SIG-M5 (cell line): Measurements from ENCODE around the gene ACTL6B.

Experiments
- DNase-seq: peaks from one replicate; lab custom pipeline; 2025; lab: John Stamatoyannopoulos, UW

The ACTL6B gene

DNA sequence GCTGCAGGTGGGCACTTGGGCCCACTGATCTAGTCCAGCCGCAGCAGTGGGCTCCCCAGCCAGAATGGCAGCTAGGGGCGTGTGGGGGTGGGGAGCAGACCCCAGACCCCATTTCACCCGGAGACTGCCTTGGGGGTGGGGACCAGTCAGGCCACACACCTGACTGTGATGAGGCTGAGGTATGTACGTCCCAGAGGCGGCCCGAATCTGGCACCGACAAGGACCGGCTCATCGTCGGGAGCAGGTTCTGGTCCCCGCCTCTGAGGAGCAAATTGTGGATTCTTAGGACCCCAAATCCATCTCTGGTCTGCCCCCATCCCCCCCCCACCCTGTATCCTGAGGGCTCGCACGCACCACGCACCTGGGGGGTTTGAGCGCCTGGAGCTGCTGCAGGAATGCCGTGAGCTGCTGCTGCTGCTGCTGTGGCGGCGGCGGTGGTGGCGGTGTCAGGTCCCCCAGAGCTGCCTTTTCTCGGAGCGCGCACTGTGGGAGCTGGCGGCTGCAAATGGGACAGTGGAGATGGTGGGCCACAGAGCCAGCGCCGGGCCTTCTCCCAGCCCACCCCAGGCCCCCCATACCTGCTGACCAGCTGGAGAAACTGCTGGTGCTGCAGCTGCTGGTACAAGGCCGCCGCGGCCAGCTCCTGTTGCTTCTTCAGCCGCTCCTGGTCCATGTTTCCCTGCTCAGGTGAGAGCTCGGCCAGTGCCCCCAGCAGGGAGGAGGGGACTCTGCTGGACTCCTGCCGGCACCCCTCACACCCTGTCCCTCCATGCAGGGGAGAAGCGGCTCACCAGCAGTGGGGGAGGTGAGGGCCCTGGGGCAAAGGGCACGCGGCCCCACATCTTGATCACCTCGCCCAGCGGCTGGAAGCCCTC lies 27.6 kb upstream of the ACTL6B start:
- no peak for DNase-seq

DNA sequence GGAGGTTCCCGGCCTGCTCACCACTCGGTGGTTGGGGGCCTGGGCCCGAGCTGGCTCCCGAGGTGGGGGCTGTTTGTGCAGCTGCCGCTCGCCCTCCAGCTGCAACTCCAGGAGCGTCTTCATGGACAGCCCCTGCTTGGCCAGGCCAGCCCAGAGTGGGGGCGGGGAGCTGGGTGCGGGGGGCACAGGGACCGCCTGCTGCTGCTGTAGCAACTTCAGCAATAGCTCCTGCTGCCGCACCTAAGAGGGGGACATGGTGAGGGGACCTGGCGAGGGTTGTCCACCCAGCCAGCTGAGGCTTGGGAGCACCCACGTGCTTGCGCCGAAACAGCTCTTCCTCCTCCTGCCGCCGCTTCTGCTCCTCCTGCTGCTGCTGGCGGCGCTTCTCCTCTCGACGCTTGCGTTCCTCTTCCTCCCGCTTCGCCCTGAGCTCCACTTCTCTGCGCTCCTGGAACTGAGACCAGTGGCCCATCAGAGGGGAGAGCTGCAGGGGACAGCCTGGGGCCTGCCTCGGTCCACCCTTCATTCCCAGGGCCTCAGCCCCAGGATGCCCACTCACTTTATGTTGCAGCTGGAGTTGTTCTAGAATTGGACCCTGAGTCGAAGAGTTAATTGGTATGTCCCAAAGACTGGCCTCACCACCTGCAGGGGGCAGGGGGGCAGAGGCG lies 26.9 kb upstream of the ACTL6B start:
- no peak for DNase-seq

DNA sequence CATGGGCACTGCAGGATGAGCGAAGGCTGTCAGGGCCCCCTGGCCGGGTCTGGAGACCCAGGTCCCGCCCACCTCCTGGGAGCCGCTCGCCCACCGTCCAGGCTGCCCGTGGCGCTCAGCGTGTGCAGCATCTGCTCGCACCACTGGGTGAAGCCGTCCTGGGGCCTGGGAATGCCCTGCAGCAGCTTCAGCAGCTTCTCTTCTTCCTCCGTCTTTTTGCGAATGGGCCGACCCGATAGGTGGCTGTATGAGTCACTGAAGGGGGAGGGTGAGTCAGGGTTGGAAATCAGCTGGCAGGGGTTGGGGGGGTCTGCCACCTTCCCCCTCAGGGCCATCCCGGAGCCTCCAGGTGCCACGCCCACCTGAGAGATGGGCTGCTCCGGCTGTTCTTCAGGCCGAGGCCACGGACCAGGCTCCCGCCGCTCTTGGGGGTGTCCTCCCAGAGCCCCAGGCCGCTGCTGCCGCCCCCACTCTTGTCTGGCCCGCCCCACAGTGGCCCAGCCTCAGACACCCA lies 26.0 kb upstream of the ACTL6B start:
- no peak for DNase-seq

DNA sequence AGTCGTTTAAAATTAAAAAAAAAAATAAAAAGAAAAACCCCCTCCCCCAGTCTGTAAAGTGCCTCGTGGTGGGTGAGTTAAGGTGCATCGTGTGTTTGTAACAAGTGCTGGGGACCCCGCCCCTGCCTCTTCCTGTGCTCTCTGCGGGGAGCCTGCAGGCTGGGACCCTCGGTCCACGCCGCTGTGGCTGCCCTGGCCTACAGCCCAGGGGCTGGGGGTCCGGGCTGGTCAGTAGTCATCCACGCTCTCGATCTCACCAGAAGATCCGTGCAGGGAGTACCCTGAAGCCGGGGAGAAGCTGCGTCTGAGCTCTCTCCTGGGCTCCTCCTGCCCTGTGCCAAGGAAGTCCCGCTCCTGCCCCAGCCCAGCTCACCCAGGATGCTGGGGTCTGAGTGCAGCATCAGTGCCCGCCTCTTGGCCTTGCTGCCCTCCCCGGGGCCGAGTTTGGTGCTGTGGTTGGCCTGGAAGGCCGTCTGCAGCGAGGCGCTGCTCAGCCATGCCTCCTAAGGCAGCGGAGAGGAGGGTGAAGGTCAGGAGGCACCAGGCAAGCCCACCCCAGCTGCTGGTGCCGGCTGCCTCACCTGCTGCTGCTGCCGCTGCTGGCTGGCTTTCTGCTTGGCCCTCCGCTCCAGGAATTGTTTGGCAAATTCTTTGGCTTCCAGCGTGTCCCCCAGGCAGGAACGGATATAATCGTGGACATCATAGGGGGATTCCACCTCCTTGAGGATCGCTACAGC lies 25.4 kb upstream of the ACTL6B start:
- DNase-seq, result no peak

DNA sequence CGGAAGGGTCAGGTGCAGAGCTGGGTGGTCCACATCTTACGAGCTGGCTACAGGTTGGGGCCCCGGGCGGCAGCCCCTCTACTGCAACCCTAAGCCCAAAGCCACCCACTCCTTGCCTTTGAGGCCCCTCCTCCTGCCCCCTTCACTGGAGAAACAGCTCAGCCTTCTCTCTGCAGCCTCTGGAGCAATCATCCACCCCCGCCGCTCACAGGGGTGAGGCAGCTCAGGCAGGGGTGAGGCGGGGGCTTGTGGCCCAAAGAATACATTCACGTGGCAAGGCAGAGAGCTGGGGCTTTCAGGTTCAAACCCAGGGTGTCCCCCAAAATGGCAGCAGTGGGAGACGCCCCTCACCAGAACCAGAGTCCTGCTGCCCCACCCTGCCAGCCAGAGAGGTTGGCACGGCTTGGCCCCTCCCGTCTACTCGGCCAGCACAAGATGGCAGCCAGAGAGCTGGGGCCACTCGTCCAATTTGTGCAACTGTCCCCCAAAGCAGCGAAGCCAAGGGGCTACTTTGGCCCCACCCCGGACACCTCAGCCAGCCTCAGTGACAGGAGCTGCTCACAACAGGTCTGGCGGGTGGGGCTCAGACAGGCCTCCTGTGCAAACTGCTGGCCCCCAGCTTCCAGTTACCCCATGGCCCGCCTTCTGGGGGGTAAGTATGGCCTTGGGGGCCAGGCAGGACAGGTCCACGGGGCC lies 24.5 kb upstream of the ACTL6B start:
- no peak for DNase-seq

DNA sequence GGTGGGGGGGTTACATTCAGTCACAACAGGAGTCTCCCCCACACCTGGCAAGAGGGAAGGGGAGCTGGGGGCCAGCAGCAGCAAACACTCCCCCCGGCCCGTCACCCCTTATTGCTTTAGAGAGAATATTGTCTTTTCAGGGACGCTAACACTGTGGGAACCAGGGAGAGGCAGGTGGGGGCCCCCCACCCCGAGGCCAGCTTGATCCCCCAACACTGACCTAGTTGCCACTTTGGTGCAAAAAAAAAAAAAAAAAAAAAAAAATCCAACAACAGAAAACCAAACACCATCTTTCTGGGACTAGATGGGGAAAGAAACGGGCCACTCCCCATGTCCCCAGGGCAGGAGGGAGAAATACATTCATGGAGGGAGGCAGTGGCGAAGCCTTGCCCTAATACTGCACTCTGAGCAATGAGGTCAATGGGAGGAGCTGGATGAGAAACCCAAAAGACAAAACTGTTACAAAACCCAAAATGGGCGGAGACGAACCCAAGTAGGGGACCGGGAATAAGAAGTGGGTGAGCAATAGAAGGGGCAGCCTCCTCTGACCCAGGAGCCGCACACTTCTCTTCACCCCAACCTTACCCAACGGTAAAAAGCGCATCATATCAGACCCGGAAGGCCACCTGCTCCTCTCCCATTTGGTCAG lies 23.8 kb upstream of the ACTL6B start:
- DNase-seq, result no peak

DNA sequence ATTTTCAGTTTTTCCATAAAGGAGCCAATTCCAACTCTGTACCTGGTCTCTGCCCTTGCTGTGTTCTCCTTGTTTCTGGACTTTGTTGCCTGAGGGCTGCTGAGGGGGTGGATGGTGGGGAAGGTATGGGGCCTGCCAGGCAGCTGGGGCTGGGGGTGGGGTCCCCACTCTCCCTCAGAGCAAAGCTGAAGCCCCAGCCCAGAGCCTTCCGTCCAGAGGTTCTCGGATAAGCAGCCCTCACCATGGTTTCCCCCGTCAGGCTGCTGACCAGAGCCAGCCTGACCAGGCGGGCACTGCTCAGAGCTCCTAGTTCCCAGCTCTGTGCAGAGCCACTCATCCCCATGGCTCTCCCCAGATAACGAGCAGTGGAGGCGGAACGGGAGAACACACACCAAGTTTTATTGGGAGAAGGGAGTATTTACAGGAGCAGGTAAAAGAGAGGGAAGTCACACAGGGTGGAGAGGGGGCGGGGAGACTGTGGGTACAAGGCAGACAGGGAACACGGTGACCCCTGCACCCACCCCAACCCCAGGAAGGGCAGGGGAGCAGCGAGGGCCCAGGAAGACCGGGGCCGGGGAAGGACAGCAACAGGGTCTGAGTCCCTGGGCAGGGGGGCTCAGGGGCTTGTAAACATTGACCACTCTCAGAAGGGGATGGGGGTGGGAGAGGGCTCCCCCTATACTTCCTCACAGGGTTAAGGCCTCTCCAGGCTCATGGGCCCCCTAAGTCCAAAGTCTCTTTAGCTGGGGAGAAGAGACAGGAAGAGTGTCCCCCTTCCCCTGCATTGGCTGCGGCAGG lies 23.1 kb upstream of the ACTL6B start:
- DNase-seq, result no peak

DNA sequence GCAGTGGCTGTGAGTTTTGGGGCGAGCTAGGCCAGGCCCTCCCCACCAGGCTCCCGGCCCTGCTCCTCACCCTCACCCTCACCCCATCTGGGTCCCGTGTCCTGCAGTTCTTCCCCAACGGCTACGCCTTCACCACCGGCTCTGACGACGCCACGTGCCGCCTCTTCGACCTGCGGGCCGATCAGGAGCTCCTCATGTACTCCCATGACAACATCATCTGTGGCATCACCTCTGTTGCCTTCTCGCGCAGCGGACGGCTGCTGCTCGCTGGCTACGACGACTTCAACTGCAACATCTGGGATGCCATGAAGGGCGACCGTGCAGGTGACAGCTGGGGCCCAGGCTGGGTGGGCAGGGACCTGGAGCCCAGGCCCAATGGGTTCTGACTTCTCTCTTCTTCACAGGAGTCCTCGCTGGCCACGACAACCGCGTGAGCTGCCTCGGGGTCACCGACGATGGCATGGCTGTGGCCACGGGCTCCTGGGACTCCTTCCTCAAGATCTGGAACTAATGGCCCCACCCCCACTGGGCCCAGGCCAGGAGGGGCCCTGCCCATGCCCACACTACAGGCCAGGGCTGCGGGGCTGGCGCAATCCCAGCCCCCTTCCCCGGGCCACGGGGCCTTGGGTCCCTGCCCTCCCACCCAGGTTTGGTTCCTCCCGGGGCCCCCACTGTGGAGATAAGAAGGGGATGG lies 22.2 kb upstream of the ACTL6B start:
- no peak for DNase-seq

DNA sequence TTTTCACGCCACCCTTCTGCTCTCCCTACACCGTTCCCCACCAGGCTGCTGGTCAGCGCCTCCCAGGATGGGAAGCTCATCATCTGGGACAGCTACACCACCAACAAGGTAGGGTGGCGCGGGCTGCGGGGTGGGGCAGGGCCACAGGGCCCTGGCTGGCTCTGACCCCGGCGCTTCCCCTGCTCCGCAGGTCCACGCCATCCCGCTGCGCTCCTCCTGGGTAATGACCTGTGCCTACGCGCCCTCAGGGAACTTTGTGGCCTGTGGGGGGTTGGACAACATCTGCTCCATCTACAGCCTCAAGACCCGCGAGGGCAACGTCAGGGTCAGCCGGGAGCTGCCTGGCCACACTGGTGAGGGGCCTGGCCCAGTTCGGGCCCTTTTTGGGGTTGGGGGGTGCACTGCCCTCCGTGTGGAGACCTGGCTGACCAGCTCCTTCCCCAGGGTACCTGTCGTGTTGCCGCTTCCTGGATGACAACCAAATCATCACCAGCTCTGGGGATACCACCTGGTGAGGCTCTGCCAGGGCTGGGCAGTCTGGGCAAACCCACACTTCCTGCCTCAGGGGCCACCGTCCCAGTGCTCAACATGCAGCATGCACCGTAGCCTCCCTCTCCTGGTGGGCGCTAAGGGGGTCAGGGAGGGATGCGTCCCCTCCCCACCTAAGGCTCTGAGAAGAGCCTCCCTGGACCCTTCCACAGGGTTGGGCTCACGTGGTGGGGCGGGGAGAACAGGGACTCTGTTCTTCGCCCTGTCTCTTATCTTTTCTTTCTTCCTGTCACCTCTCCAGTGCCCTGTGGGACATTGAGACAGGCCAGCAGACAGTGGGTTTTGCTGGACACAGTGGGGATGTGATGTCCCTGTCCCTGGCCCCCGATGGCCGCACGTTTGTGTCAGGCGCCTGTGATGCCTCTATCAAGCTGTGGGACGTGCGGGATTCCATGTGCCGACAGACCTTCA lies 21.3 kb upstream of the ACTL6B start:
- no peak for DNase-seq

DNA sequence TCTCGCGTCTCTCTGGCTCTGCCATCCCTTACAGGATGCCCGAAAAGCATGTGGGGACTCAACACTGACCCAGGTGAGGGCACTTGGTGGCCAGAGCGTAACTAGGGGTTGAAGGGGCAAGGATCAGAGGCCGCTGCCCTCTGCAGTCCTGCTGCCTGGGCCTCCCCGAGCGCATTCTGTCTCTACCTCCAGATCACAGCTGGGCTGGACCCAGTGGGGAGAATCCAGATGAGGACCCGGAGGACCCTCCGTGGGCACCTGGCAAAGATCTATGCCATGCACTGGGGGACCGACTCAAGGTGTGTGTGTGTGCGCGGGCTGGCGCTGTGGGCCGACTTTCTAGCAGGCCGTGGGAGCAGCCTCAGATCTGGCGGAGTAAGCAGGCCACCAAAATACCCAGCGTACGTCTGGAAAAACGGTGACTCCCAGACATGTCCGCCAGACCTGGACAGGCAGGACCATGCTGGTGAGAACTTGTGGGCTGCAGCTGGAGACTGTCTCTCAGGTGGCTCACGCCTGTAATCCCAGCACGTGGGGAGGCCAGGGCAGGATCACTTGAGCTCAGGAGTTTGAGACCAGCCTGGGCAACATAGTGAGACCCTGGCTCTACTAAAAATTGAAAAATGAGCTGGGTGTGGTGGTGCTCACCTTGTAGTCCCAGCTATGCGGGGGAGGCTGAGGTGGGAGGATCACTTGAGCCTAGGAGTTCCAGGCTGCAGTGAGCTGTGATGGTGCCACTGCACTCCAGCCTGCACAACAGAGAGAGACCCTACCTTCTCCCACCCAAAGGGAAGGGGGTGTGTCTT lies 20.5 kb upstream of the ACTL6B start:
- DNase-seq, result no peak

DNA sequence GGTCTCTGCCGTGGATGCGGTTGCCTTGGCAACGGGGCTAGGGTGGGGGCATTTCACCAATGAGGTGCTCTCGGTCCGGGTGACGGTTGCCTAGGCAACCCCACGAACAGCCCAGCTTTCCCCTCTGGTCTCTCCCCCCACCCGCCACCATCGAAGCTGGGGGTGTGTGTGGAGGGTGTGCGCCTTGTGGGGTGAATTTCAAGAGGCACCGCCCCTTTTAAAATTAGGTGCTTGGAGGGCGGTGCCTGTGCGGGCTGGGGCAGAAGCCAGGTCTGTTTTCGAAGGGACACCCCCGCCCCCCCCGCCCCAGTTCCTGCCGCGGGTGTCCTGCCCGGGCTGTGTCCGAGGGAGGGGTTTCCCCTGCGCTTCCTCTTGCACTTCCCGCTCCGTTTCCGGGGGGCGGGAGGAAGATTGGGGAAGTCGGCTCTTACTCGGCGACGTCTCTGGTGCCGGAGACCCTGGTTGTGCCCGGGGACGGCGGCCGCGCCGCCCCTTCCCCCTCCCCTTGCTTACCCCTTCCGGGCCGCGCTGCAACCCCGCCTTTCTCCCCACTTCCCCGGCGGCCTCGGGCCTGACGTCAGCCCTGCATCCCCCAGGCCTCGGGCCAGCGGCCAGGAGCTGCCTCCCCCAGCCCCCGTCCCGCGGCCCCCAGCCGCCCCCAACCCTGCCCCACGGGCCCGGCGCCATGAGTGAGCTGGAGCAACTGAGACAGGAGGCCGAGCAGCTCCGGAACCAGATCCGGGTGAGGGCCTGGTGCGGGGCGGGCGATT lies 19.5 kb upstream of the ACTL6B start:
- peak; percentile 39 for DNase-seq

DNA sequence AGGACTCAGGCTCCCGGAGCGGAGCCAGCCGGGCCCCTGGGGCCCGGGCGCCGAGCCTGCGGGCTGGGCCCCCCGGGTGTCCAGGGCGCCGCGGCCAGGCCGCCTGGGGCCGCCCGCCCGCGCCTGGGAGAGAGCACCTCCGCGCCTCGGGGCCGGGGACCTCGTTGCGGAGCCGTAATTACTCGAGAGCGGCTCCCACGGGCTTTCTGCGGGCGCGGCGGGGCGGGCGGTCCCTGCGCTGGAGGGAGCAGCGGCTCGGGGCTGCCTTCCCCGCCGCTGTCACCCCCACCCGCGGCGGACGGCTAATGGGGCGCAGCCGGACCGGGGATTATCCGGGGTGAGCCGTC lies 18.8 kb upstream of the ACTL6B start:
- no peak for DNase-seq

DNA sequence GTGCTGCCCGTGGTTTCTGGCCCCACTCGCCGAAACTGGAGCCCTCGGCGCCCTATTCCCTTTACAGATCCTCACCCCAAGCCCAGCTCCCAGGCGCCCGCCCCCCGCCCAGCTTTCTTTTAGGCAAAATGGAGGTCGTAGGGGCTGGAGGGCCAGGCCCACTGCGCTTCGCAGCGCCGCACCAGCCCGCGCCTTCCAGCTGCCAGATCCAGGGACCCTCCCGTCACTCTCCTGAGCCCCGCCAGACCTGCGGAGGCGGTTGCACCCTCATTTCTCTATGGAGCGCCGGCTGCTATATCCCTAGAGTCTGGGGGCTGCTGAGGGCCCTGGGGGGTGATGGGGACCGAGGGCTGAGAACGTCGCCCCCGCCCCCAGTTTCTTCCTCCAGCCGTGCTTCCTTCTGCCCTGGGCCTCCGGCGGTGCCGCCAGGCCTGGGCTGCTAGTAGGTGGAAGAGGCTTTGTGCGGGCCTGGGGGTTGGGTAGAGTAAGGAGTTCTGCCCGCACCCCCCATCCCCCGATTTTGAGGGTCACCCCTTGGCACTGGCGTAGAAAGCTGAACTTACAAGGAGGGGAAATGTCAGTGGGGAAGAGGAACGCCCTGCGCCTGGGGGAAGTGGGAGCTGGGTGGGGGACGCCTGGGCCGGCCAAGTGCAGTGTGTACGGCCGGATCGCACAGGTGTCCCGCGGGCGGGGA lies 18.3 kb upstream of the ACTL6B start:
- no peak for DNase-seq

DNA sequence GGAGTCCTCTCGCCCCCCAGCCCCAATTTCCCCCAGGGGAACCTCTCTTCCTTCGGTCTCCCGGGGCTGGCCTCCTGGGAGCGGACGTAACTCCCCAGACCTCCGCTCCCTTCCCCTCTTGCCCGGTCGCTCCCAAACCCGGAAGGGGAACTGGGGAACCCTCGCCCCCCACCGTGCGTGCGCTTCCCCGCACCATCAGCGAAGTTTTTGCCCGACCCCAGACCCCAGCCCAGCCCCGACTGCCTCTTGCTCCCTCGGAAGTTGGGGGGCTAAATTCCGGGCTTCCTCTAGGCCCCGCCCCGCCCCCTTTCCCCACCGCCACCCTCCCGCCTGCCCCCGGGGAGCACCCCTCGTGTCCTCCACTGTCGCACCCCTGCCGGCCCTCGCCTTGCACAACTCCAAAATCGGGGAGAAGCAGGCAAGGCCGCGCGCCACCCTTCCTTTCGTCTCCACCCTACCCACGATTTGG lies 17.7 kb upstream of the ACTL6B start:
- no peak for DNase-seq

DNA sequence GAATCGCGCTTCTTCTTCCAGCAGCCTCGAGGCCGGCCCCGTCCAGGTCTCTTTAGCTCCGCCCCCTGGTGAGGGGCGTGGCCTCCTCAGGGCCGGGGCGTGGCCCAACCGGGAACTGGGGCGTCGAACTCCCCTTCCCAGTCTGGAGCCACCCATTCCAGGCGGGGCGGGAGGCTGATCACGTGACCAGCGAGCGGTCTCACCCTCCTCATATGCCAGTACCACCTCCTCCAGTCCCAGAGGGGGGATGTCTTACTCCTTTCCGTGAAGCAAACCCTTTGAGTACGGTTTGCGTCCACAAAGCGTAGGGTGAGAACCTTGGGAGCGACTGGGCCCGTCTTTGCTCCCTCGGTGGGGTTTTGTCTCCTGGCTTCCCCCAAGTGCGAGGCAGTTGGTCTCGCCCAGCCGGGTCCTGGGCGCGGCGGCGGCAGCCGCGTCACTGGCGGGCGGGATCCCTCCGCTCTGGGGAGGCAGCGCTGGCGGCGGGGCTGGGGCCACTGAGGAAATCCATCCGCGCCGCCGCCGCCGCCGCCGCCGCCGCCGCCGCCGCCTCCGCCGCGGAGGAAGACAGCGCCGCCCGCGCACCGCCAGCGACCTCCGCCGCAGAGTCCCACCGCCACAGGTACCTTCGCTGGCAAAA lies 17.2 kb upstream of the ACTL6B start, which contains the start of gene GNB2:
Gene GNB2 (plus strand): TSS at position 439 of the 640 bp plus-strand sequence. CDS start 2,526 bp downstream, outside the sequence.
- DNase-seq, result peak; percentile 79
